Measurements from ENCODE around the gene BTLA.

Gene BTLA

GRCh38 chr3:112416391-112417212 lies 82.7 kb downstream of the BTLA start:
- TF ChIP-seq, protein P1, sequence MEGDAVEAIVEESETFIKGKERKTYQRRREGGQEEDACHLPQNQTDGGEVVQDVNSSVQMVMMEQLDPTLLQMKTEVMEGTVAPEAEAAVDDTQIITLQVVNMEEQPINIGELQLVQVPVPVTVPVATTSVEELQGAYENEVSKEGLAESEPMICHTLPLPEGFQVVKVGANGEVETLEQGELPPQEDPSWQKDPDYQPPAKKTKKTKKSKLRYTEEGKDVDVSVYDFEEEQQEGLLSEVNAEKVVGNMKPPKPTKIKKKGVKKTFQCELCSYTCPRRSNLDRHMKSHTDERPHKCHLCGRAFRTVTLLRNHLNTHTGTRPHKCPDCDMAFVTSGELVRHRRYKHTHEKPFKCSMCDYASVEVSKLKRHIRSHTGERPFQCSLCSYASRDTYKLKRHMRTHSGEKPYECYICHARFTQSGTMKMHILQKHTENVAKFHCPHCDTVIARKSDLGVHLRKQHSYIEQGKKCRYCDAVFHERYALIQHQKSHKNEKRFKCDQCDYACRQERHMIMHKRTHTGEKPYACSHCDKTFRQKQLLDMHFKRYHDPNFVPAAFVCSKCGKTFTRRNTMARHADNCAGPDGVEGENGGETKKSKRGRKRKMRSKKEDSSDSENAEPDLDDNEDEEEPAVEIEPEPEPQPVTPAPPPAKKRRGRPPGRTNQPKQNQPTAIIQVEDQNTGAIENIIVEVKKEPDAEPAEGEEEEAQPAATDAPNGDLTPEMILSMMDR (conservative IDR thresholded peaks at IDR 0.05; ENCODE audit: low read depth, low read length) = no peak
- H3K4me3 ChIP-seq (ENCODE audit: low read depth, low read length) = no peak overlapping the region

DNA sequence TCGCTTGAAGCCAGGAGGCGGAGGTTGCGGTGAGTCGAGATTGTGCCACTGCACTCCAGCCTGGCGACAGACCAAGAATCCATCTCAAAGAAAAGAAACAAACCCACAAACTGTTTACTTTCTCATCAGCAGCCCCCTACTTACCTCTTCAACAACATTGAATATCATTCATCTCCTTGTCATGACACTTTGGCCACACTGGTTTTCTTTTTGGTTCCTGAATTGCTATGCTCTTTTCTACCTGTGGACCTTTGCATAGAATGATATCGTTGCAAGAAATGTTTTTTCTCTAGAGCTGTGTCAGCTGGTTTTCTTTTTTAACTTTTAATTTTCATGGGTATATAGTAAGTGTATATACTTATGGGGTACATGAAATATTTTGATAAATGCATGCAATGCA lies 83.9 kb downstream of the BTLA start:
- DNase-seq (ENCODE audit: low read depth) = no peak
- no peak overlapping the region for H3K4me3 ChIP-seq (ENCODE audit: low read depth, low read length)
- TF ChIP-seq, protein P1 (conservative IDR thresholded peaks at IDR 0.05; ENCODE audit: low read depth, low read length) = no peak

More at GRCh38 chr3:112416391-112417212, 82.7 kb downstream of the BTLA start:
- DNase-seq (ENCODE audit: low read depth) = no peak
